ENCODE data around the gene KLC1.

- TF ChIP-seq CTCF (IDR thresholded peaks at IDR 0.05; ENCODE audit: insufficient read depth, low read depth, low read length) (peak; percentile 47), EZH2 (IDR thresholded peaks at IDR 0.05; ENCODE audit: insufficient read depth, low read length) (no peak)
Observed at GRCh38 chr14:103679351-103679750, 50.3 kb downstream of the KLC1 start.
